ENCODE measurements around the gene FBXW7. TPM values are rescaled to one million over a fixed set of nuclear protein-coding genes. Genes with fewer than 3 reads are reported as not detected.

The FBXW7 gene
- total RNA-seq, 1 experiment from 2014 or later = 23.0 TPM

- no peaks in the 10 kb centered on the region for H3K27me3 Mint-ChIP-seq (ENCODE audit: low read depth)
- H3K4me3 Mint-ChIP-seq = no peak overlapping the region
- peaks cover 7% of the 10 kb centered on the region for H3K4me1 Mint-ChIP-seq
- no peaks in the 10 kb centered on the region for H3K9me3 Mint-ChIP-seq
- no peak for DNase-seq (ENCODE audit: low spot score)
- H3K36me3 Mint-ChIP-seq = no peaks in the 10 kb centered on the region
- TF ChIP-seq CREM (CRISPR knock-in tag; IDR thresholded peaks at IDR 0.05) = no peak
- no peak for TF ChIP-seq ZMAT4 (CRISPR knock-in tag; IDR thresholded peaks at IDR 0.05)
- no peak for TF ChIP-seq ATF1 (CRISPR knock-in tag; IDR thresholded peaks at IDR 0.05)
- TF ChIP-seq TP53 (CRISPR knock-in tag; IDR thresholded peaks at IDR 0.05) = no peak
- no peak for TF ChIP-seq NR2C2 (CRISPR knock-in tag; IDR thresholded peaks at IDR 0.05)
- no peak for TF ChIP-seq GRHL2 (CRISPR knock-in tag; IDR thresholded peaks at IDR 0.05; ENCODE audit: insufficient replicate concordance, severe bottlenecking)
- no peak for TF ChIP-seq MLX (CRISPR knock-in tag; IDR thresholded peaks at IDR 0.05)
- TF ChIP-seq NFE2L1 (CRISPR knock-in tag; IDR thresholded peaks at IDR 0.05) = no peak
- TF ChIP-seq EMX1 (CRISPR knock-in tag; IDR thresholded peaks at IDR 0.05) = no peak
- TF ChIP-seq ATF3 (CRISPR knock-in tag; conservative IDR thresholded peaks at IDR 0.05) = no peak
- no peak for TF ChIP-seq PRRX2 (CRISPR knock-in tag; IDR thresholded peaks at IDR 0.05)
- TF ChIP-seq CBFB (CRISPR knock-in tag; IDR thresholded peaks at IDR 0.05; ENCODE audit: low read depth) = no peak
- no peak for TF ChIP-seq ERG (CRISPR knock-in tag; IDR thresholded peaks at IDR 0.05)
- TF ChIP-seq ATF6 (CRISPR knock-in tag; IDR thresholded peaks at IDR 0.05) = no peak
- no peak for TF ChIP-seq TEAD4 (CRISPR knock-in tag; IDR thresholded peaks at IDR 0.05)
- no peak for TF ChIP-seq SMAD4 (CRISPR knock-in tag; IDR thresholded peaks at IDR 0.05)
- no peak for ATAC-seq
- CTCF ChIA-PET = interaction anchor here (0.7 kb wide), 1 partner anchor 30 kb away, joined by 3 read pairs; no protein-coding TSS in a partner anchor
- POLR2A ChIA-PET = no interaction called here
- no peak overlapping the region for H3K27ac Mint-ChIP-seq
Observed at GRCh38 chr4:152471251-152471792, 64.6 kb downstream of the FBXW7 start.

GRCh38 chr4:152468408-152468807 lies 67.5 kb downstream of the FBXW7 start:
- POLR2A ChIA-PET = no interaction called here
- CTCF ChIA-PET = no interaction called here
- TF ChIP-seq AR (CRISPR knock-in tag; IDR thresholded peaks at IDR 0.05) = no peak
- Mint-ChIP-seq H3K9me3 (no peaks in the 10 kb centered on the region), H3K4me3 (no peak overlapping the region), H3K4me1 (peaks cover 11% of the 10 kb centered on the region), H3K27ac (no peak overlapping the region), H3K36me3 (no peaks in the 10 kb centered on the region), H3K27me3 (ENCODE audit: low read depth) (no peaks in the 10 kb centered on the region)
- ATAC-seq = no peak
- no peak for DNase-seq (ENCODE audit: low spot score)

Data from WTC11 (cell line).